Aorta (tissue), 5 donors: ENCODE data around the gene SF1. TPM values are rescaled to one million over a fixed set of nuclear protein-coding genes. Genes with fewer than 3 reads are reported as not detected.

Experiments
- ATAC-seq: fragments of 200-7000 bp; cut with Tn5 transposase; one replicate; pipeline ENCODE4 v1.9.1; 2022; ENCODE audit warnings: moderate library complexity; ENCODE audit not compliant: low FRiP score
- DNase-seq, 2 donors: peaks; one replicate each; pipeline ENCODE4 v3.0.0-alpha.2; 2020
- H3K27ac ChIP-seq, 2 donors: one replicate each; pipeline ENCODE4 v1.5.1; 2013; ENCODE audit warnings: low read length in 2 of 2, mild to moderate bottlenecking in 2 of 2, moderate library complexity in 2 of 2, control low read depth in 1 of 2, inconsistent platforms in 1 of 2, low read depth in 1 of 2
- H3K27me3 ChIP-seq, 2 donors: one replicate each; pipeline ENCODE4 v1.6.1; 2013; ENCODE audit warnings: control low read depth in 1 of 2, low read length in 1 of 2, mild to moderate bottlenecking in 1 of 2, moderate library complexity in 1 of 2; ENCODE audit not compliant: insufficient read depth in 2 of 2, control insufficient read depth in 1 of 2
- H3K36me3 ChIP-seq, 2 donors: one replicate each; pipeline ENCODE4 v1.6.1; 2013; ENCODE audit warnings: control low read depth in 1 of 2, low read length in 1 of 2, mild to moderate bottlenecking in 1 of 2; ENCODE audit not compliant: insufficient read depth in 2 of 2, control insufficient read depth in 1 of 2
- H3K4me1 ChIP-seq, 2 donors: one replicate each; pipeline ENCODE4 v1.6.1; 2013; ENCODE audit warnings: low read length in 2 of 2, control low read depth in 1 of 2, mild to moderate bottlenecking in 1 of 2, moderate library complexity in 1 of 2; ENCODE audit not compliant: insufficient read depth in 2 of 2, control insufficient read depth in 1 of 2
- H3K4me3 ChIP-seq, 2 donors: one replicate each; pipeline ENCODE4 v1.5.1; 2013; ENCODE audit warnings: low read length in 2 of 2, control low read depth in 1 of 2, mild to moderate bottlenecking in 1 of 2
- H3K9me3 ChIP-seq: one replicate; pipeline ENCODE4 v1.6.1; 2013; ENCODE audit warnings: mild to moderate bottlenecking, low read length; ENCODE audit not compliant: control insufficient read depth
- WGBS, 2 donors: extraction: QIAGEN DNeasy Blood & Tissue Kit; methylation state at CpG; one replicate each; pipeline ENCODE4 v1.1.7; 2013; 5-methylcytosine and 5-hydroxymethylcytosine counted together
- intact Hi-C, 2 donors: fragments of 100-400 bp; cut with DNase I; formaldehyde crosslinking; loops; one replicate each; pipeline versions ENCODE4 v1.14.2 to v1.15.0; 2022
- polyA plus RNA-seq, 2 donors: library from polyadenylated mRNA; stranded (reverse); fragments of 200-250 nt; gene quantifications; one replicate each; pipeline ENCODE4 v1.2.3, GENCODE V29; 2013
- total RNA-seq, 2 donors: library from RNA; stranded (reverse); fragmentation: NEBNext Ultra II Directional; extraction: Animal tissue kit (Norgen Biotek cat#: 25700); gene quantifications; one replicate each; pipeline ENCODE4 v1.2.1, GENCODE V29; 2021
- donor health status: healthy with polysubstance abuse.
- donor health status: Bipolar disorder and iron deficiency.
- donor health status: DM: no; HTN: no; CAD: no.
- donor health status: DM: no; HTN: no; CAD: no.
- donor health status: DM: yes; HTN: yes; CAD: no.

Gene SF1
- total and polyA plus RNA-seq, 4 donors = 46.6 to 322 (median 202) TPM

- ATAC-seq = no peak
Measured at GRCh38 chr11:64722141-64723065, 55.9 kb downstream of the SF1 start.

GRCh38 chr11:64721359-64721699 lies 57.0 kb downstream of the SF1 start:
- H3K4me3 ChIP-seq = no peak overlapping the region
- no peaks in the 10 kb centered on the region for H3K9me3 ChIP-seq
- no peaks in the 10 kb centered on the region for H3K27me3 ChIP-seq
- H3K36me3 ChIP-seq = no peaks in the 10 kb centered on the region
- H3K4me1 ChIP-seq = no peaks in the 10 kb centered on the region
- 74 to 77% methylated on average over 3 of the region's 3 CpGs for WGBS, 2 donors
- intact Hi-C loops = loop anchor here in 1 of 2 donors (5.0 kb wide), 1 partner anchor 64 kb away; no protein-coding TSS in a partner anchor
- no peak overlapping the region for H3K27ac ChIP-seq
- no peak for DNase-seq
- ATAC-seq = no peak

More at GRCh38 chr11:64722141-64723065, 55.9 kb downstream of the SF1 start:
- 12 to 20% methylated on average over 21 to 36 of the region's 36 CpGs for WGBS, 2 donors
- Histone ChIP-seq H3K4me1 (no peaks in the 10 kb centered on the region), H3K4me3 (no peak overlapping the region), H3K27me3 (no peaks in the 10 kb centered on the region), H3K36me3 (no peaks in the 10 kb centered on the region), H3K9me3 (no peaks in the 10 kb centered on the region), H3K27ac (no peak overlapping the region)
- no peak for DNase-seq
- intact Hi-C loops = loop anchor here in 1 of 2 donors (1.0 to 5.0 kb wide), 2 partner anchors 65 to 169 kb away; no protein-coding TSS in a partner anchor

- H3K27ac ChIP-seq = no peak overlapping the region
- no peaks in the 10 kb centered on the region for H3K36me3 ChIP-seq
- no peaks in the 10 kb centered on the region for H3K27me3 ChIP-seq
- no peak overlapping the region for H3K4me3 ChIP-seq
- peak in 1 of 2 donors; percentile 64 for DNase-seq
- WGBS, 2 donors = 86 to 94% methylated on average over 9 to 12 of the region's 12 CpGs
- no peak for ATAC-seq
- intact Hi-C loops = loop anchor here in 1 of 2 donors (5.0 kb wide), 1 partner anchor 63 kb away; no protein-coding TSS in a partner anchor
- H3K9me3 ChIP-seq = no peaks in the 10 kb centered on the region
- no peaks in the 10 kb centered on the region for H3K4me1 ChIP-seq
Measured at GRCh38 chr11:64720640-64721358, 57.5 kb downstream of the SF1 start.

- WGBS, 2 donors = 83 to 85% methylated on average over 9 of the region's 9 CpGs
- ATAC-seq (no peak), DNase-seq (peak in 1 of 2 donors; percentile 68)
- Histone ChIP-seq H3K4me1 (no peaks in the 10 kb centered on the region), H3K9me3 (no peaks in the 10 kb centered on the region), H3K27me3 (no peaks in the 10 kb centered on the region), H3K36me3 (no peaks in the 10 kb centered on the region), H3K4me3 (no peak overlapping the region), H3K27ac (no peak overlapping the region)
- intact Hi-C loops = loop anchor here in 1 of 2 donors (5.0 kb wide), 1 partner anchor 63 kb away; no protein-coding TSS in a partner anchor
Measured at GRCh38 chr11:64720167-64720566, 58.2 kb downstream of the SF1 start.

- DNase-seq = peak in 1 of 2 donors; percentile 55
- Histone ChIP-seq H3K4me1 (no peaks in the 10 kb centered on the region), H3K27me3 (no peaks in the 10 kb centered on the region), H3K4me3 (no peak overlapping the region), H3K36me3 (no peaks in the 10 kb centered on the region), H3K9me3 (no peaks in the 10 kb centered on the region), H3K27ac (no peak overlapping the region)
- no peak for ATAC-seq
- 92 to 93% methylated on average over 10 of the region's 10 CpGs for WGBS, 2 donors
- intact Hi-C loops = no loop called here
Measured at GRCh38 chr11:64719406-64719805, 58.9 kb downstream of the SF1 start.

DNA sequence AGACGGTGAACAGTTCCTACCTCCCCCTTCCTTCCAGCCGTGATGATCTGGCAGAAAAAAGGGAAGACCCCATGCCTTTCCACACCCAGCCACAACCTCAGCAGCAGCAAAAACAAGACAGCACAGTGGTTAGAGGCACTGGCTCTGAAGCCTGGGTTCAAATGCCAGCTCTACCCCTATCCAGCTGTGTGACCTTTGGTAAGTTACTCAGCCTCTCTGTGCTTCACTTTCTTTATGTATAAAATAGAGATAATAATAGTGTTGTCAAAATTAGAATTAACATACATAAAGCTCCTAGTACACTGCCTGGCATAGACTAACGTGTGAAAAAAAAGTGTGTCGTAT lies 59.6 kb downstream of the SF1 start:
- DNase-seq (no peak), ATAC-seq (no peak)
- no peak overlapping the region for H3K4me3 ChIP-seq
- no peak overlapping the region for H3K27ac ChIP-seq
- WGBS, 2 donors = 70 to 86% methylated on average over 3 to 4 of the region's 4 CpGs
- H3K27me3 ChIP-seq = no peaks in the 10 kb centered on the region
- no peaks in the 10 kb centered on the region for H3K9me3 ChIP-seq
- H3K4me1 ChIP-seq = no peaks in the 10 kb centered on the region
- intact Hi-C loops = no loop called here
- no peaks in the 10 kb centered on the region for H3K36me3 ChIP-seq

- ATAC-seq (no peak), DNase-seq (peak in 1 of 2 donors; percentile 57)
- Histone ChIP-seq H3K4me3 (no peak overlapping the region), H3K27ac (no peak overlapping the region), H3K27me3 (no peaks in the 10 kb centered on the region), H3K36me3 (no peaks in the 10 kb centered on the region), H3K4me1 (no peaks in the 10 kb centered on the region), H3K9me3 (no peaks in the 10 kb centered on the region)
- WGBS, 2 donors = 85 to 88% methylated on average over 15 of the region's 15 CpGs
- intact Hi-C loops = no loop called here
Measured at GRCh38 chr11:64718084-64718779, 60.1 kb downstream of the SF1 start.

- Histone ChIP-seq H3K4me1 (no peaks in the 10 kb centered on the region), H3K36me3 (no peaks in the 10 kb centered on the region), H3K9me3 (no peaks in the 10 kb centered on the region), H3K4me3 (no peak overlapping the region), H3K27ac (no peak overlapping the region), H3K27me3 (no peaks in the 10 kb centered on the region)
- intact Hi-C loops = no loop called here
- ATAC-seq (no peak), DNase-seq (peak in 1 of 2 donors; percentile 50)
- 79 to 85% methylated on average over 4 of the region's 4 CpGs for WGBS, 2 donors
Measured at GRCh38 chr11:64717268-64717578, 61.1 kb downstream of the SF1 start.
